ENCODE results near the gene MAP3K6. TPM values are rescaled to one million over a fixed set of nuclear protein-coding genes. Genes with fewer than 3 reads are reported as not detected.

Gene MAP3K6
- total and polyA plus RNA-seq, 2 of the 13 experiments (the other 11 are each of a cell fraction or from before 2014, with no cell fraction given) = 2.7 to 3.2 TPM

DNA sequence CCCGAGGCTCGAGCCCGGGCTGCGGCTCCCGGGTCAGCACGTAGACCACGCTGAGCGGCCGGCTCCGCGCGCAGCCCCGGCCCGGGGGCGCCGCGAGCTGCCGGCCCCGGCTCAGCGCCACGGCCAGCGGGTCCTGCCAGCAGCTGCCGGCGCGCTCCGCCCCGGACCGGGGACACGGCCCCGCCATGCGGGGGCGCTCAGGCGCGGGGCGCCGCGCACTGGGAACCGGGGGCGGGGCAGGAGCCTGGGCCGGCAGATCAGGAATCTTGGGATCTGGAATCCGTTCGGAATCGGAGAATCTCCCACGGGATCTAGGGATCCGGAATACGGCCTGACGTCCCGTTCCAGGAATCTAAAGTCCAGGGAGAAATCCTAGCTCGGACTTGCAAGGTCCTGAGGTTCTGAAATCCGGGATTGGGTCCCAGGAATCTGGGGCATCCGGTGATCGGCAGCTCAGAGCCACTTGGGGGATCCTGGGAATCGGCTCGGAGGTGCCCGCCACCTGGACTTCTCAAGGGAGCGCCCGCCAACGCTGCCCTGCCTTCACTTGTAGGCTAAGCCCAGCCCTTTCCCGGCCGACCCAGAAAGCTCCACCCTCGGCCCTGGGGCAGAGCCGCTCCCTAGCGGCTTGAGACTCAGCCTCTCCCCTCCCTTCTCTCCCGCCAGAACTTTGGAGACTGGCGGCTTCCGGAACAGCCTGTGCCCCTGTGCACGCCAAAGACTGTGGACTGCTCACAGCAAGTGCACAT lies at the start of gene MAP3K6 (continued):
- TF ChIP-seq, protein P1, sequence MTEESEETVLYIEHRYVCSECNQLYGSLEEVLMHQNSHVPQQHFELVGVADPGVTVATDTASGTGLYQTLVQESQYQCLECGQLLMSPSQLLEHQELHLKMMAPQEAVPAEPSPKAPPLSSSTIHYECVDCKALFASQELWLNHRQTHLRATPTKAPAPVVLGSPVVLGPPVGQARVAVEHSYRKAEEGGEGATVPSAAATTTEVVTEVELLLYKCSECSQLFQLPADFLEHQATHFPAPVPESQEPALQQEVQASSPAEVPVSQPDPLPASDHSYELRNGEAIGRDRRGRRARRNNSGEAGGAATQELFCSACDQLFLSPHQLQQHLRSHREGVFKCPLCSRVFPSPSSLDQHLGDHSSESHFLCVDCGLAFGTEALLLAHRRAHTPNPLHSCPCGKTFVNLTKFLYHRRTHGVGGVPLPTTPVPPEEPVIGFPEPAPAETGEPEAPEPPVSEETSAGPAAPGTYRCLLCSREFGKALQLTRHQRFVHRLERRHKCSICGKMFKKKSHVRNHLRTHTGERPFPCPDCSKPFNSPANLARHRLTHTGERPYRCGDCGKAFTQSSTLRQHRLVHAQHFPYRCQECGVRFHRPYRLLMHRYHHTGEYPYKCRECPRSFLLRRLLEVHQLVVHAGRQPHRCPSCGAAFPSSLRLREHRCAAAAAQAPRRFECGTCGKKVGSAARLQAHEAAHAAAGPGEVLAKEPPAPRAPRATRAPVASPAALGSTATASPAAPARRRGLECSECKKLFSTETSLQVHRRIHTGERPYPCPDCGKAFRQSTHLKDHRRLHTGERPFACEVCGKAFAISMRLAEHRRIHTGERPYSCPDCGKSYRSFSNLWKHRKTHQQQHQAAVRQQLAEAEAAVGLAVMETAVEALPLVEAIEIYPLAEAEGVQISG (CRISPR knock-in tag; IDR thresholded peaks at IDR 0.05) = peak; percentile 28; the same call in 1 of the 2 replicates
- peak in 1 of 2 experiments; percentile 42; a peak in 1 of 4 replicates for TF ChIP-seq POLR2A (IDR thresholded peaks at IDR 0.05; ENCODE audit: insufficient read depth in 1 of 2, low read depth in 2 of 2, low read length in 2 of 2)
- TF ChIP-seq TFDP1 (CRISPR knock-in tag; IDR thresholded peaks at IDR 0.05; ENCODE audit: borderline replicate concordance) = peak; percentile 58; the same call in 1 of the 2 replicates
- no peak for TF ChIP-seq FOXO4 (CRISPR knock-in tag; conservative IDR thresholded peaks at IDR 0.05)
- no peak for TF ChIP-seq FLYWCH1 (CRISPR knock-in tag; IDR thresholded peaks at IDR 0.05)
- TF ChIP-seq ZFP36L1 (CRISPR knock-in tag; IDR thresholded peaks at IDR 0.05) = no peak
- no peak for TF ChIP-seq AKNA (CRISPR knock-in tag; IDR thresholded peaks at IDR 0.05; ENCODE audit: borderline replicate concordance)
- no peak for TF ChIP-seq CREBL2 (CRISPR knock-in tag; IDR thresholded peaks at IDR 0.05; ENCODE audit: borderline replicate concordance)
- TF ChIP-seq HIVEP1 (CRISPR knock-in tag; IDR thresholded peaks at IDR 0.05) = no peak
- no peak for TF ChIP-seq SMAD1 (CRISPR knock-in tag; IDR thresholded peaks at IDR 0.05; ENCODE audit: borderline replicate concordance, low read depth)
- TF ChIP-seq ZNF441 (CRISPR knock-in tag; IDR thresholded peaks at IDR 0.05; ENCODE audit: borderline replicate concordance) = no peak
- TF ChIP-seq BCL6 (CRISPR knock-in tag; IDR thresholded peaks at IDR 0.05) = no peak
- no peak for TF ChIP-seq HINFP (CRISPR knock-in tag; IDR thresholded peaks at IDR 0.05; ENCODE audit: low read depth)
- TF ChIP-seq ZNF292 (CRISPR knock-in tag; IDR thresholded peaks at IDR 0.05; ENCODE audit: borderline replicate concordance, low read depth) = no peak
- no peak for TF ChIP-seq ZNF33B (CRISPR knock-in tag; IDR thresholded peaks at IDR 0.05)
- TF ChIP-seq RXRA (CRISPR knock-in tag; IDR thresholded peaks at IDR 0.05) = 0 out of 2 replicates have a peak, but pooled peaks have one; percentile 53
